Activated CD4-positive, alpha-beta memory T cell treated with anti-CD3 and anti-CD28 coated beads, Interleukin-2, amount 10 ng/mL, durations not matched to agents 7 days and 5 days (primary cell): Measurements from ENCODE around the gene CCNYL1. TPM values are rescaled to one million over a fixed set of nuclear protein-coding genes. Genes with fewer than 3 reads are reported as not detected.

Experiments
- CTCF ChIA-PET: fragments of 350-600 bp; sonication (Branson Sonifier 250); formaldehyde crosslinking; loops from one replicate; lab custom pipeline; 2021; ENCODE audit warnings: antibody characterized with exemption, inconsistent platforms; lab: Charles Lee
- POLR2A ChIA-PET: fragments of 350-600 bp; sonication (Branson Sonifier 250); formaldehyde crosslinking; loops from one replicate; lab custom pipeline; 2021; ENCODE audit warnings: antibody characterized with exemption; lab: Charles Lee
- DNase-seq: peaks from one replicate; pipeline ENCODE4 v3.0.0-alpha.2; 2020
- H3K27ac Mint-ChIP-seq: one replicate; pipeline ENCODE4 v1.8.0; 2021; ENCODE audit warnings: mild to moderate bottlenecking, mixed read lengths
- H3K27me3 Mint-ChIP-seq: one replicate; pipeline ENCODE4 v1.8.0; 2021; ENCODE audit warnings: mixed read lengths
- H3K36me3 Mint-ChIP-seq: one replicate; pipeline ENCODE4 v1.8.0; 2021; ENCODE audit warnings: low read depth, mixed read lengths
- H3K4me1 Mint-ChIP-seq: one replicate; pipeline ENCODE4 v1.8.0; 2021; ENCODE audit warnings: mixed read lengths
- H3K4me3 Mint-ChIP-seq: one replicate; pipeline ENCODE4 v1.8.0; 2021; ENCODE audit warnings: mild to moderate bottlenecking, mixed read lengths
- H3K9me3 Mint-ChIP-seq: one replicate; pipeline ENCODE4 v1.8.0; 2021; ENCODE audit warnings: mixed read lengths
- total RNA-seq, 2 experiments: library from RNA; stranded (reverse); gene quantifications; one replicate each; pipeline ENCODE4 v1.2.3, GENCODE V29; 2021

The CCNYL1 gene
- total RNA-seq, 2 experiments from 2014 or later, result 6.1 TPM

- Mint-ChIP-seq H3K9me3 (no peaks in the 10 kb centered on the region), H3K36me3 (no peaks in the 10 kb centered on the region), H3K27me3 (peaks cover 2% of the 10 kb centered on the region), H3K4me3 (no peak overlapping the region), H3K27ac (no peak overlapping the region), H3K4me1 (no peaks in the 10 kb centered on the region)
- CTCF ChIA-PET, result no interaction called here
- no peak for DNase-seq
- POLR2A ChIA-PET, result no interaction called here
Observed at GRCh38 chr2:207796585-207797350, 85.3 kb downstream of the CCNYL1 start.

- no peak overlapping the region for H3K27ac Mint-ChIP-seq
- ChIA-PET POLR2A (no interaction called here), CTCF (no interaction called here)
- peaks cover 3% of the 10 kb centered on the region for H3K4me1 Mint-ChIP-seq
- H3K9me3 Mint-ChIP-seq, result no peaks in the 10 kb centered on the region
- H3K4me3 Mint-ChIP-seq, result no peak overlapping the region
- no peaks in the 10 kb centered on the region for H3K36me3 Mint-ChIP-seq
- peaks cover 7% of the 10 kb centered on the region for H3K27me3 Mint-ChIP-seq
- DNase-seq, result no peak
Observed at GRCh38 chr2:207801259-207801658, 89.8 kb downstream of the CCNYL1 start.

DNA sequence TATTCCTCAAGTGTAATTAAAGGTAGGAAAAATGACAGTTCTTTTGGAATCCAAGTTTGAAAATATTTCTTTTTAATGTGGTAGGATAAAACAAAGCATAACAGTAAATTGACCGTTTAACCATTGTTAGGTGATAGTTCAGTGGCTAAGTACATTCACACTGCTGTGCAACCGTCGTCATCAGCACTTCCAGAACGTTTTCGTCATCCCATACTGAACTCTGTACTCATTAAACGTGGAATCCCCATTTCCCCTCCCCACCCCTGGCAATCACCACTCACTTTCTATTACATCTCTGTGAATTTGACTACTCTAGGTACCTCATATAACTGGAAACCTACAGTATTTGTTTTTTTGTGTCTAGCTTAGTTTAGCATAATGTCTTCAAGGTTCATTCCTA lies 91.2 kb downstream of the CCNYL1 start:
- Mint-ChIP-seq H3K4me1 (peaks cover 6% of the 10 kb centered on the region), H3K27me3 (peaks cover 9% of the 10 kb centered on the region), H3K4me3 (no peak overlapping the region), H3K9me3 (no peaks in the 10 kb centered on the region), H3K27ac (no peak overlapping the region), H3K36me3 (no peaks in the 10 kb centered on the region)
- CTCF ChIA-PET, result no interaction called here
- DNase-seq, result no peak
- POLR2A ChIA-PET, result no interaction called here

Other genes with a start within 250 kb of the CCNYL1 start
- 10 to 100 TPM; 91.3 to 99.1 TPM for gene CREB1, start 181.7 kb upstream of the CCNYL1 start, total RNA-seq
- 10 to 100 TPM; 13.6 to 15.7 TPM for gene METTL21A, start 86.2 kb upstream of the CCNYL1 start, total RNA-seq
- gene FZD5, start 58.3 kb downstream of the CCNYL1 start, total RNA-seq, result under 1 TPM; 0.40 to 0.55 TPM